GM23338 (cell line): ENCODE results near the gene PID1. TPM values are rescaled to one million over a fixed set of nuclear protein-coding genes. Genes with fewer than 3 reads are reported as not detected.
A peak's percentile ranks its signal among the peaks of the same experiment; 100 is the strongest.

Experiments used
- ATAC-seq: fragments of 200-7000 bp; cut with Tn5 transposase; 3 replicates; pipeline ENCODE4 v1.9.1; 2020
- DNase-seq: peaks from one replicate; pipeline ENCODE4 v3.0.0-alpha.2; 2015; ENCODE audit warnings: low spot score
- H2AFZ ChIP-seq: fragments of 200-600 bp; sonication (generic); 2 replicates; pipeline ENCODE4 v1.8.0; 2016; ENCODE audit warnings: antibody characterized with exemption, mild to moderate bottlenecking, moderate library complexity
- H3F3A ChIP-seq: fragments of 200-600 bp; sonication (generic); replicated peaks from 2 replicates; pipeline ENCODE4 v1.8.0; 2017; ENCODE audit warnings: antibody characterized with exemption, mixed run types, low read depth
- H3K27ac ChIP-seq: fragments of 200-600 bp; sonication (generic); 2 replicates; pipeline ENCODE4 v1.6.1; 2016; ENCODE audit warnings: low read depth
- H3K27me3 ChIP-seq: fragments of 200-600 bp; sonication (generic); 2 replicates; pipeline ENCODE4 v1.8.0; 2016; ENCODE audit warnings: mild to moderate bottlenecking, mixed run types, moderate library complexity; ENCODE audit not compliant: insufficient read depth
- H3K36me3 ChIP-seq: fragments of 200-600 bp; sonication (generic); 2 replicates; pipeline ENCODE4 v1.8.0; 2016; ENCODE audit warnings: mild to moderate bottlenecking; ENCODE audit not compliant: insufficient read depth
- H3K4me1 ChIP-seq: fragments of 200-600 bp; sonication (generic); 2 replicates; pipeline ENCODE4 v1.8.0; 2016; ENCODE audit warnings: mild to moderate bottlenecking, moderate library complexity; ENCODE audit not compliant: insufficient read depth
- H3K4me2 ChIP-seq: fragments of 200-600 bp; sonication (generic); 2 replicates; pipeline ENCODE4 v1.7.1; 2017; ENCODE audit warnings: mixed run types
- H3K4me3 ChIP-seq: fragments of 200-600 bp; sonication (generic); 2 replicates; pipeline ENCODE4 v1.6.1; 2016; ENCODE audit warnings: mixed run types
- H3K79me2 ChIP-seq: fragments of 200-600 bp; sonication (generic); replicated peaks from 2 replicates; pipeline ENCODE4 v1.8.0; 2017; ENCODE audit warnings: mild to moderate bottlenecking; ENCODE audit not compliant: insufficient read depth
- H3K9me2 ChIP-seq: fragments of 200-600 bp; sonication (generic); 2 replicates; pipeline ENCODE4 v1.8.0; 2017; ENCODE audit not compliant: insufficient read depth
- H4K20me1 ChIP-seq: fragments of 200-600 bp; sonication (generic); replicated peaks from 2 replicates; pipeline ENCODE4 v1.8.0; 2017; ENCODE audit warnings: mild to moderate bottlenecking; ENCODE audit not compliant: insufficient read depth
- H3K27ac Mint-ChIP-seq: 2 replicates; pipeline ENCODE4 v1.8.0; 2020; ENCODE audit warnings: inconsistent platforms, mild to moderate bottlenecking, moderate library complexity, mixed read lengths
- H3K27me3 Mint-ChIP-seq: 3 replicates; pipeline ENCODE4 v1.8.0; 2022; ENCODE audit warnings: low read depth, mild to moderate bottlenecking, moderate library complexity, mixed read lengths, inconsistent platforms; ENCODE audit not compliant: insufficient read depth, poor library complexity
- H3K36me3 Mint-ChIP-seq: 3 replicates; pipeline ENCODE4 v1.8.0; 2021; ENCODE audit warnings: low read depth, mild to moderate bottlenecking, inconsistent platforms, moderate library complexity, mixed read lengths
- H3K4me1 Mint-ChIP-seq: 3 replicates; pipeline ENCODE4 v1.8.0; 2020; ENCODE audit warnings: mild to moderate bottlenecking, inconsistent platforms, mixed read lengths
- H3K4me3 Mint-ChIP-seq: 3 replicates; pipeline ENCODE4 v1.8.0; 2021; ENCODE audit warnings: moderate library complexity, mild to moderate bottlenecking, inconsistent platforms, mixed read lengths
- H3K9me3 Mint-ChIP-seq: 3 replicates; pipeline ENCODE4 v1.8.0; 2020; ENCODE audit warnings: moderate library complexity, mild to moderate bottlenecking, inconsistent platforms, mixed read lengths
- CTCF ChIP-seq, 2 experiments: fragments of 200-600 bp in 1 of 2; sonication (generic) in 1 of 2; conservative IDR thresholded peaks; 2 replicates each; pipeline versions ENCODE4 v1.5.1 to v1.6.1; 2016 to 2017; ENCODE audit warnings: antibody characterized with exemption in 2 of 2, low read depth in 2 of 2, mild to moderate bottlenecking in 2 of 2, moderate library complexity in 1 of 2
- EZH2 ChIP-seq: fragments of 200-600 bp; sonication (generic); IDR thresholded peaks from one replicate; pipeline ENCODE4 v1.8.0; 2017; ENCODE audit warnings: antibody characterized with exemption, mild to moderate bottlenecking, low read depth; ENCODE audit not compliant: unreplicated experiment
- JUNB ChIP-seq: IDR thresholded peaks from one replicate; pipeline ENCODE4 v1.6.1; 2016; ENCODE audit warnings: antibody characterized with exemption; ENCODE audit not compliant: unreplicated experiment
- POLR2AphosphoS5 ChIP-seq: IDR thresholded peaks from 2 replicates; pipeline ENCODE4 v1.6.1; 2016; ENCODE audit warnings: antibody characterized with exemption, low read depth
- REST ChIP-seq: IDR thresholded peaks from one replicate; pipeline ENCODE4 v1.6.1; 2018; ENCODE audit warnings: antibody characterized with exemption; ENCODE audit not compliant: unreplicated experiment
- STAT1 ChIP-seq: IDR thresholded peaks from one replicate; pipeline ENCODE4 v1.6.1; 2016; ENCODE audit warnings: antibody characterized with exemption; ENCODE audit not compliant: unreplicated experiment
- ZNF114 ChIP-seq: fragments of 250-450 bp; sonication (Bioruptor Pico); IDR thresholded peaks from 2 replicates; pipeline ENCODE4 v1.5.0; 2020; ENCODE audit warnings: mild to moderate bottlenecking, moderate library complexity
- ZNF331 ChIP-seq: fragments of 250-450 bp; sonication (Bioruptor Pico); IDR thresholded peaks from 2 replicates; pipeline ENCODE4 v1.5.0; 2020; ENCODE audit warnings: low read depth, mild to moderate bottlenecking, moderate library complexity
- polyA plus RNA-seq: library from polyadenylated mRNA; unstranded; fragments of >200 nt; fragmentation: Nextera tagmentation; extraction: Ambion mirVana; gene quantifications from 2 replicates; pipeline ENCODE4 v1.2.1, GENCODE V29; 2016
- total RNA-seq: library from RNA; depleted of rRNA; stranded (reverse); fragments of >200 nt; shearing (Covaris generic); gene quantifications from 2 replicates; pipeline ENCODE4 v1.2.3, GENCODE V29; 2014
- TF ChIP-seq, protein P1 (sequence below): IDR thresholded peaks from 2 replicates; pipeline ENCODE4 v1.6.1; 2016; ENCODE audit warnings: antibody characterized with exemption

PID1 gene
- total and polyA plus RNA-seq, 2 experiments from 2014 or later, result 1.7 to 2.4 TPM

DNA sequence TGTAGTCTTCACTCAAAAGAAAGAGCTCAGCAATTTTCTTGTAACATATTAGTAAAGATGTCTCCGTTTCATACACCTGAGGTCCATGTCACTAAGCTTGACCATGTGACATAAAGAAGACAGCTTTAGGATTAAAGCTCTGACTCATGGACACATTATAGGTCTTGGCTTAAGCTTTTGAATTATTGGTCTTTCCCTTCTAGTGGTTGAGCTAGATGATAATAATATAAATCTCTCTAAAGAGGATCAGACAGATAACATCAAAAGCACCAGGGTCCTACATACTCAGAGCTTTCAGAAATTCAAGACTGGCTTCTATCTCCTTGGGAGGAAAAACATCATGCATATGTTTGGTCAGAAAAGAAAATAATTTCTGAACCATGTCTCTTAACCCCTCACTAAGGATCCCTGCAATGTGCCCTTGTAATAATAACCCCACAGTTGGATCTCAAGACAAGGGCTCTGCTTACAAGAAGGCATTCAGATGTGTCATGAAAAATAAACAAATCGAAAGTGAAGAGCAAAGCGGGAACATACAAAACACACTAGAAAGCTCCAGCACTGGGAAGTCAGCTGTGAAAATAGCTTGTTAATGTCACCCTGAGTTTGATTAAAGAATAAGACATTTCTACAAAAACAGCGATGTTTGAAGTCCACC is 174.5 kb downstream of the PID1 start:
- H3K27me3 Mint-ChIP-seq, result peaks cover 2% of the 10 kb centered on the region
- no peak for ATAC-seq
- TF ChIP-seq REST (no peak), CTCF (conservative IDR thresholded peaks at IDR 0.05; ENCODE audit: low read depth in 2 of 2) (no peak)

DNA sequence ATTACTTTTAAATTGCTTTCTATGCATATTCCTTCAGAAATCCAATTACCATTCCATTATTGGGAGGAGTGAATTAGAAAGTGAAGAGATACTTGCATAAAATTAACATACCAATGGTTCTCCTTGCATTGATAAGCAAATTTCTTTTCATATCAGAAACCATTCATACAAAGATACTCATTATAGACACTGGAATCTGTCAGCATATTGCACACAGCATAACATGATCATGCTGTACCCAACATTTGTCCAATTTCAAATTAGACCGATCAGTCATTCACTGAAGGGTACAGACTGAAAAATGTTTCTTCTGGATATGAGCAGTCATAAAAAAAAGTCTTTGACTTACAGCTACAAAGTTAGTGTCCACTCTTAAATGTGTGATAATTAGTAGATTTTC is 175.6 kb downstream of the PID1 start:
- no peaks in the 10 kb centered on the region for H3F3A ChIP-seq
- H3K9me3 Mint-ChIP-seq, result no peaks in the 10 kb centered on the region
- no peaks in the 10 kb centered on the region for H3K9me2 ChIP-seq
- H3K4me1 ChIP-seq, result peaks cover 14% of the 10 kb centered on the region
- no peak for DNase-seq
- peak overlapping the region; percentile 21 for H3K4me2 ChIP-seq
- H3K27me3 Mint-ChIP-seq, result peaks cover 2% of the 10 kb centered on the region
- no peak overlapping the region for H3K4me3 ChIP-seq
- H3K4me1 Mint-ChIP-seq, result peaks cover 15% of the 10 kb centered on the region; the same call in 2 of the 3 replicates
- no peaks in the 10 kb centered on the region for H3K27me3 ChIP-seq
- no peaks in the 10 kb centered on the region for H3K36me3 Mint-ChIP-seq
- no peaks in the 10 kb centered on the region for H4K20me1 ChIP-seq
- no peaks in the 10 kb centered on the region for H3K79me2 ChIP-seq
- H3K36me3 ChIP-seq, result no peaks in the 10 kb centered on the region
- H3K27ac ChIP-seq, result no peak overlapping the region
- no peak overlapping the region for H3K4me3 Mint-ChIP-seq
- no peak overlapping the region; the same call in 1 of the 2 replicates for H3K27ac Mint-ChIP-seq
- ATAC-seq, result no peak
- no peak overlapping the region for H2AFZ ChIP-seq
- TF ChIP-seq JUNB (no peak), STAT1 (no peak), CTCF (conservative IDR thresholded peaks at IDR 0.05; ENCODE audit: low read depth in 2 of 2) (no peak), REST (no peak), ZNF114 (CRISPR knock-in tag) (no peak), EZH2 (no peak), ZNF331 (no peak), POLR2AphosphoS5 (no peak)
- TF ChIP-seq, protein P1, sequence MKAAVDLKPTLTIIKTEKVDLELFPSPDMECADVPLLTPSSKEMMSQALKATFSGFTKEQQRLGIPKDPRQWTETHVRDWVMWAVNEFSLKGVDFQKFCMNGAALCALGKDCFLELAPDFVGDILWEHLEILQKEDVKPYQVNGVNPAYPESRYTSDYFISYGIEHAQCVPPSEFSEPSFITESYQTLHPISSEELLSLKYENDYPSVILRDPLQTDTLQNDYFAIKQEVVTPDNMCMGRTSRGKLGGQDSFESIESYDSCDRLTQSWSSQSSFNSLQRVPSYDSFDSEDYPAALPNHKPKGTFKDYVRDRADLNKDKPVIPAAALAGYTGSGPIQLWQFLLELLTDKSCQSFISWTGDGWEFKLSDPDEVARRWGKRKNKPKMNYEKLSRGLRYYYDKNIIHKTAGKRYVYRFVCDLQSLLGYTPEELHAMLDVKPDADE, result no peak

More for the DNA sequence above, 174.5 kb downstream of the PID1 start:
- no peak overlapping the region for H2AFZ ChIP-seq
- H3K27ac ChIP-seq, result no peak overlapping the region
- H3K36me3 Mint-ChIP-seq, result no peaks in the 10 kb centered on the region
- no peaks in the 10 kb centered on the region for H3K79me2 ChIP-seq
- H4K20me1 ChIP-seq, result no peaks in the 10 kb centered on the region
- no peak overlapping the region for H3K4me3 Mint-ChIP-seq
- H3K27me3 ChIP-seq, result no peaks in the 10 kb centered on the region
- no peaks in the 10 kb centered on the region for H3K9me2 ChIP-seq
- H3K36me3 ChIP-seq, result no peaks in the 10 kb centered on the region
- H3K9me3 Mint-ChIP-seq, result no peaks in the 10 kb centered on the region
- H3K4me1 ChIP-seq, result peaks cover 14% of the 10 kb centered on the region
- no peak overlapping the region for H3K4me2 ChIP-seq
- no peak overlapping the region for H3K4me3 ChIP-seq
- H3K27ac Mint-ChIP-seq, result no peak overlapping the region
- H3F3A ChIP-seq, result no peaks in the 10 kb centered on the region
- peaks cover 18% of the 10 kb centered on the region; the same call in 2 of the 3 replicates for H3K4me1 Mint-ChIP-seq
- DNase-seq, result no peak
